ENCODE data around the gene RAPGEF4.
"Not testable (repeated sequence)": the region's sequence is repeated elsewhere in the genome, so short reads cannot be mapped to it uniquely, and the experiment has no call there.

The RAPGEF4 gene

GRCh38 chr2:173027181-173028128, 291.8 kb downstream of the RAPGEF4 start:
- TF ChIP-seq POLR2A (IDR thresholded peaks at IDR 0.05; ENCODE audit: low read depth, low read length): no peak
- peak; percentile 96 for FAIRE-seq
- DNase-seq (ENCODE audit: insufficient read length, low spot score): peak; percentile 55

DNA sequence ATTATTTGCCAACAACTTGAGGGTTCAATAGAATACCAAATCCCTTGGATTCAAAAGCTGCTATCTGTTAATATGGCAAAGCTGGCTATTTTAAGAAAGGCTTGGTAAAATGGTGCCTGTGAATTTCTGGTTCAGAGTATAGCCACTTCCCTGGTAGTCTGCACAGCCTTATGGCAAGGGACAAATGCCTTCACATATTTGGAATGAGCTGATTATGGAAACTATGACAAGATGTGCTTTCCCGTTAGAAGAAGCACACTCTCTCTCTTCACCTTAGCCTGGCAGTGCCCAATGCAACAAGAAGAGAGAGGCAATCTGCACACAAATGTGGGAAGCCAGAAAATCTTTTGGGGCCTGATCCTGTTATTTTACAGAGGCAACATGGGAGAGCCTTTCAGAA, 292.5 kb downstream of the RAPGEF4 start:
- TF ChIP-seq POLR2A (IDR thresholded peaks at IDR 0.05; ENCODE audit: low read depth, low read length): no peak
- DNase-seq (ENCODE audit: insufficient read length, low spot score) (no peak), FAIRE-seq (peak; percentile 45)

DNA sequence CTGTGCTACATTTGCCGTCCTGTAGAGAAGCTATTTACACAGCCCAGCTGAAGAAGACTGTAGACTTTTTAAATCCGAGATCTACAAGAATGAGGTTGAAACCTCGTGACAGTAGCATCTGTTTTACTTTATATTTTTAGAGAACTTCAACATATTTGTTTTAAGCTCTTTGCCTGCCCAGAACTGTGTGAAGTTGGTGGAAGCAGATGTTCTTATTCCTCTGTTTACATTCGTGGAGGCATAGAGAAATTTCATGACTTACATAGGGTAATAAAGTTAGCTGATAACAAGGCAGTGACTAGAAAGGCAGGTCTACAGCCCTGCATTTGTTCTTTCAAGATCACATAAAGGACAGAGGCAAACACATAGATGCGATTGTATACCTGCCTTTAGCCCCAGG, 293.0 kb downstream of the RAPGEF4 start:
- DNase-seq (ENCODE audit: insufficient read length, low spot score): no peak
- no peak for TF ChIP-seq POLR2A (IDR thresholded peaks at IDR 0.05; ENCODE audit: low read depth, low read length)
- no peak for FAIRE-seq

DNA sequence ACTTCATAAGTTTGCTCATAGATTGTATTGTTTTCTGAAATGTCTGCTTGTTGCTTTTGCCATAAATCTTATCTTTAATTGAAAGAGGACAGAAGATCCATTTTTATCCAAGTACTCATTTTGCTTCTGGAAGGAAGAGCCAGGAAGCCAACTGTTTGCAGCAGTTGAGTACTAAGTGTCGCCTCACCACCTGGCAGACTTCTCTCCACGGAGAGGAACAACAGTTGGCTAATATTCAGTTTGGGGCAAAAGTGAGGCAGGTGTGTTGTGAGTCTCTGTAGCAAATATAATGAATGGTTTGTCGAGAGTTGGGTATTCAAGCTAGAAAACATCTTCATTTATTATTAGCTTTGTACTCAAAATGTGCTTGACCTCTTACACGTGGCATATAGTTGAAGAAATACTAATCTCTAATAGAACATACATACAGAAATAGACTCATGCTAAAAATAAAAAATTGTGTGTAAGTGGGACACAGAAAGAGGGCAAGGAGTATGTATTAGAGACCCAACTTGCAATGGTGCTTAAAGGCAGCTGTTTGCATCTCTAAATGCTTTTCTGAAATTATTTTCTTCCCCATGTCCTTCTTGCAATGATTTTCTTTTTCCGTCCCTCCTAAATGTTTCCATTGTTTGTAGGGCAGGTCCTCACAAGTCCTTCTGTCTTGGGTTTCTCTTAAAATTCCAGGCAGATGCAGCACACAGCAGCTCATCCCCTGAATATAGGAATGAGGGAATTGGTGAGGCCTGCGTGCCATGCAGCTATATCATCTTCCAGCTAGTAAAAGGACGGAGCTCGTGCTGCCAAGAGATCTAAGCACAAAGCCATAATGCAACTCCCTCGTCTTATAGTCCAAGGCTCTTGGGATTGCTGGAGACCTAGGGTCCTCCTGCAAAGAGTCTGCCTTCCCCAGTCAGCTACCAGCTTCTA, 295.2 kb downstream of the RAPGEF4 start:
- TF ChIP-seq POLR2A (IDR thresholded peaks at IDR 0.05; ENCODE audit: low read depth, low read length): no peak
- FAIRE-seq: no peak
- no peak for DNase-seq (ENCODE audit: insufficient read length, low spot score)

DNA sequence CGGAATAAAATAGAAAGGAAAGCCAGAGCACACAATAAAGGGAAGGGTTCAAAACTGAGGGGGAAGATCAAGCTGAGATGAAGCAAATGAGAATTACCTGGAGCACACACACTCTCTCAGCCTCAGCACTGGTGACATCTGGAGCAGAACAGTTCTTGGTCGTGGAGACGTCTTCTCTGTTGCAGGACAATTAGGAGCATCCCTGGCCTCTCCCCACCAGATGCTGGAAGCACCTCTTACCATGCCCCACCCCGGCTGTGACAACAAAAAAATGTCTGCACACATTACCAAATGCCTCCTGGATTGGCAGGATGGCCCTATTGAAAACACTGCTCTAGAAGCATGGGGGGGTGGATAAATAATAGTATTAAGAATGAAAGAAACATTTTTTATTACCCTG, 296.4 kb downstream of the RAPGEF4 start:
- FAIRE-seq (no peak), DNase-seq (ENCODE audit: insufficient read length, low spot score) (no peak)
- TF ChIP-seq POLR2A (IDR thresholded peaks at IDR 0.05; ENCODE audit: low read depth, low read length): no peak

DNA sequence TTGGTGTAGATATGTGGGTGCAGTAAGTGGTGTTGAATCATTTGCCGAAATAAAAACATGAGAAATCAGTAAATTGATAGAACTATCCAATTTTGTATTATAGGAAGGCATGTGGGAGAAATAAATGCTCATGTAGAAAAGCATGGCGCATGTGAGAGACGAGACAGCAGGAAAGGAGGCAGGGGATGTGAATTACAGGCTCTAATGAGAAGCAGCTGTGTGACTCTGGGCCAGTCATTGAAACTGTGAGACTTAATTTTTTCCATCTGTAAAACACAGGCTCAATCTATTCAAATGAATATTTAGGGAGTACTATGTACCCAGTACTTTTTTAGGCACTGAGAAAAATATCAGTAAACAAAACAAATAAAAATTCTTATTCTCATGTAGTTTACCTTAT, 297.4 kb downstream of the RAPGEF4 start:
- no peak for FAIRE-seq
- DNase-seq (ENCODE audit: insufficient read length, low spot score): no peak
- TF ChIP-seq POLR2A (IDR thresholded peaks at IDR 0.05; ENCODE audit: low read depth, low read length): no peak

- no peak for TF ChIP-seq POLR2A (IDR thresholded peaks at IDR 0.05; ENCODE audit: low read depth, low read length)
- FAIRE-seq: no peak
- no peak for DNase-seq (ENCODE audit: insufficient read length, low spot score)
Observed at GRCh38 chr2:173034143-173034542, 298.5 kb downstream of the RAPGEF4 start.

DNA sequence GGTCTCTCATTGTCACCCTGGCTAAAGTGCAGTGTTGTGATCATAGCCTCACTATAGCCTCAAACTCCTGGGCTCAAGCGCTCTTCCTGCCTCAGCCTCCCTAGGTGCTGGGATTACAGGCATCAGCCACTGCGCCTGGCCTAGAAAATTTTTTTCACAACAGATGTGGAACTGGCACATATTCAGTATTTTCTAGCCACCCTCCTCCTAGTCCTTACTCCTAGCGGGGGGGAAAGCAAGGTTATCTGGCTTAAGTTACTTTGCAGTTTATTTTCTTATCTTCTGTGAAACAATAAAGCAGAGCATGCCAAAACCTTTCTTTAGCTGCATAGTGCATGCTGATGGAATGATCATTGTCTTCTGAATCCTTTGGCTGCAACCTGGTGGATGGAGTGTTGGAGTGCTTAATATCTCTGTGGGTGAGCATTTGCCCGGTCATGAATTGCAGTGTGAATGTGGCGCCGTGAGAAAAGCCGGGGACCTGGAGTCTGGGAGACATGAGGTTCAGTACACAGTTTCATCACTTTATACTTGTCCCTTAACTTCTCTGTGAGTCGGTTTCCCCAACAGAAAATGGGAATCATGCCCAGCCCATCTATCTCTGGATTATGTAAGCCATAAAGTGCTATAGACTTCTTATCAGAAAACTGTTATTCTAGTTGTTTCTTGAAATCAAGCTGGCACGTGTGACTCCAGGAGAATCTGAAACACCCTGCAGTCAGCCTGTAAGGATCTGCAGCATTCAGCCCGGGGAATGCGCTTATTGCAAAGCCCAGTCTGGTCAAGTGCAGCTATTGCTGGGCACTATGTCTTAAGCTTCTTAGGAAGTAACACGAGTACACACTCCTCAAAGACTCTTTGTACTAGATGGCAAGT, 301.8 kb downstream of the RAPGEF4 start:
- no peak for TF ChIP-seq POLR2A (IDR thresholded peaks at IDR 0.05; ENCODE audit: low read depth, low read length)
- no peak for FAIRE-seq

GRCh38 chr2:173038257-173038656, 302.6 kb downstream of the RAPGEF4 start:
- FAIRE-seq; DNase-seq (ENCODE audit: insufficient read length, low spot score): not testable (repeated sequence)

More for the DNA sequence above, 301.8 kb downstream of the RAPGEF4 start:
- no peak for DNase-seq (ENCODE audit: insufficient read length, low spot score)

DNA sequence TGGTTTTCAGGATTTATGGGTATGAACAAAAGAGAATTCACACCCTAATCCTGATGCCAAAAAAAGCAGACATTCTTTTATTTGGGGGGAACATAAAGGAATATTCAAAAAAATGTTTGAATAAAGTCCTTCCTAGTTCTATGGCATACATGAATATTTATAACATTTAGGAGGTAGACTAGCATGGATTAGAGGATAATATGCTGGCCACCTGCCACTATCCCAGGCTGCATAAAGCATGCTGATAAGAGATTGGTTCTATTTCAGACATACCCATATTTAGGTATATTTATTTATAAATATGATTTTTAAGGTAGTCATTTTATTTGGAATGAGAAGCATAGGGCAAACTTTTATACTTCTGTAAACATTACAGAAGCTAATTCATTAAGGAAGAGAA, 305.1 kb downstream of the RAPGEF4 start:
- no peak for TF ChIP-seq POLR2A (IDR thresholded peaks at IDR 0.05; ENCODE audit: low read depth, low read length)
- DNase-seq (ENCODE audit: insufficient read length, low spot score) (no peak), FAIRE-seq (no peak)

DNA sequence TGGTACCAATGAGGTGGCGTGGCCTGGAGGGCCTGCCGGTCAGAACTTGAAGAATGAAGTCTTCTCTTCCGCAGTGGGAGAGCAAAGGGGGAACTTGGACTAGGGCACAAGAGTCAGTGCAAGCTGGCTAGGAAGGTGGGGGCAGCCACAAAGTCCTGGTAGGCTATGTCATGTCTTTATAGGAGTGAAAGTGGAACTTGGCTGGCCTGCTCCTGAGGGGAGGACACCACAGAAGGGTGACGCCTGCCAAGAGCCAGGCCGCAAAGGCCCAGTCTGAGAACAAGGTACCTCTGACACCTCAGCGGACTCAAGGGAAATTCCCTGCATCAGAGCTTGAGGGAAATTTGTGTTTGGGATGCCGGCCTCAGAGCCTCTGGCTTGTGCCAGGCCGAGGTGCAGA, 307.8 kb downstream of the RAPGEF4 start:
- no peak for DNase-seq (ENCODE audit: insufficient read length, low spot score)
- no peak for TF ChIP-seq POLR2A (IDR thresholded peaks at IDR 0.05; ENCODE audit: low read depth, low read length)
- FAIRE-seq: no peak

GRCh38 chr2:173043897-173044519, 308.4 kb downstream of the RAPGEF4 start:
- no peak for FAIRE-seq
- no peak for DNase-seq (ENCODE audit: insufficient read length, low spot score)
- TF ChIP-seq POLR2A (IDR thresholded peaks at IDR 0.05; ENCODE audit: low read depth, low read length): no peak

- no peak for DNase-seq (ENCODE audit: insufficient read length, low spot score)
- no peak for TF ChIP-seq POLR2A (IDR thresholded peaks at IDR 0.05; ENCODE audit: low read depth, low read length)
- FAIRE-seq: no peak
Observed at GRCh38 chr2:173044686-173045085, 309.0 kb downstream of the RAPGEF4 start.
